GM12892 (cell line): ENCODE results near the gene LSS.

Experiments used
- POLR2A ChIP-seq: IDR thresholded peaks from 2 replicates; pipeline ENCODE4 v1.6.1; 2011; ENCODE audit warnings: low read depth, low read length, control low read depth
- POLR2AphosphoS5 ChIP-seq: IDR thresholded peaks from 2 replicates; pipeline ENCODE4 v1.6.1; 2011; ENCODE audit warnings: low read depth, low read length, control low read depth
- TAF1 ChIP-seq: IDR thresholded peaks from 2 replicates; pipeline ENCODE4 v1.6.1; 2011; ENCODE audit warnings: low read depth, mild to moderate bottlenecking, control low read depth, low read length, borderline replicate concordance

- TF ChIP-seq POLR2A (no peak), POLR2AphosphoS5 (no peak), TAF1 (no peak)
Observed at GRCh38 chr21:46189959-46190490, 38.5 kb downstream of the LSS start.
